Body of pancreas (tissue), 4 donors: ENCODE results near the gene CDKAL1.

Source experiments
- POLR2A ChIP-seq, 3 donors: fragments of 450-650 bp; IDR thresholded peaks; one replicate each; pipeline ENCODE4 v1.6.1; 2016; ENCODE audit warnings: antibody characterized with exemption in 3 of 3, mild to moderate bottlenecking in 2 of 3
- TF ChIP-seq, protein P1 (sequence below), 7 experiments: fragments of 450-650 bp in 4 of 7; fragments of 200-600 bp in 3 of 7; sonication (generic) in 3 of 7; IDR thresholded peaks; one replicate each; pipeline ENCODE4 v1.5.1; 2016 to 2019; ENCODE audit warnings: antibody characterized with exemption in 7 of 7

DNA sequence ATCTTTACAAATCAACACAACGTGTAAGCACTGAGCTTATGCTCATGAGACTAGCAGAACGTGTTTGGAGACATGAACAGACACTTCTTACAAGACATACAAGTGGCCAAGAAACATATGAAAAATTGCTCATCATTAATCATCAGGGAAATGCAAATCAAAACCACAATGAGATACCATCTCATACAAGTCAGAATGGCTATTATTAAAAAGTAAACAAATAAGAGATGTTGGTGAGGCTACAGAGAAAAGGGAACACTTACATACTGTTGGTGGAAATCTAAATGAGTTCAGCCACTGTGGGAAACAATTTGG is 731.4 kb downstream of the CDKAL1 start:
- no peak for TF ChIP-seq POLR2A (IDR thresholded peaks at IDR 0.05)
- TF ChIP-seq, protein P1, sequence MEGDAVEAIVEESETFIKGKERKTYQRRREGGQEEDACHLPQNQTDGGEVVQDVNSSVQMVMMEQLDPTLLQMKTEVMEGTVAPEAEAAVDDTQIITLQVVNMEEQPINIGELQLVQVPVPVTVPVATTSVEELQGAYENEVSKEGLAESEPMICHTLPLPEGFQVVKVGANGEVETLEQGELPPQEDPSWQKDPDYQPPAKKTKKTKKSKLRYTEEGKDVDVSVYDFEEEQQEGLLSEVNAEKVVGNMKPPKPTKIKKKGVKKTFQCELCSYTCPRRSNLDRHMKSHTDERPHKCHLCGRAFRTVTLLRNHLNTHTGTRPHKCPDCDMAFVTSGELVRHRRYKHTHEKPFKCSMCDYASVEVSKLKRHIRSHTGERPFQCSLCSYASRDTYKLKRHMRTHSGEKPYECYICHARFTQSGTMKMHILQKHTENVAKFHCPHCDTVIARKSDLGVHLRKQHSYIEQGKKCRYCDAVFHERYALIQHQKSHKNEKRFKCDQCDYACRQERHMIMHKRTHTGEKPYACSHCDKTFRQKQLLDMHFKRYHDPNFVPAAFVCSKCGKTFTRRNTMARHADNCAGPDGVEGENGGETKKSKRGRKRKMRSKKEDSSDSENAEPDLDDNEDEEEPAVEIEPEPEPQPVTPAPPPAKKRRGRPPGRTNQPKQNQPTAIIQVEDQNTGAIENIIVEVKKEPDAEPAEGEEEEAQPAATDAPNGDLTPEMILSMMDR (IDR thresholded peaks at IDR 0.05): no peak
